HUES64 (cell line): ENCODE measurements around the gene MRGPRD.

Experiments used
- H3K27ac ChIP-seq: 2 replicates; pipeline ENCODE4 v1.7.0; 2013; ENCODE audit warnings: low read depth, low read length, inconsistent platforms
- H3K27me3 ChIP-seq: 2 replicates; pipeline ENCODE4 v1.6.1; 2013; ENCODE audit warnings: mild to moderate bottlenecking, low read length; ENCODE audit not compliant: insufficient read depth
- H3K36me3 ChIP-seq: 2 replicates; pipeline ENCODE4 v1.6.1; 2013; ENCODE audit warnings: mild to moderate bottlenecking, low read length; ENCODE audit not compliant: insufficient read depth
- H3K4me1 ChIP-seq: 2 replicates; pipeline ENCODE4 v1.6.1; 2013; ENCODE audit warnings: mild to moderate bottlenecking, low read length, moderate library complexity; ENCODE audit not compliant: insufficient read depth
- H3K4me3 ChIP-seq: 2 replicates; pipeline ENCODE4 v1.5.1; 2013; ENCODE audit warnings: mild to moderate bottlenecking, low read length, moderate library complexity
- H3K9ac ChIP-seq: 2 replicates; pipeline ENCODE4 v1.6.1; 2013; ENCODE audit warnings: mild to moderate bottlenecking, low read depth, low read length
- H3K9me3 ChIP-seq: 2 replicates; pipeline ENCODE4 v1.6.1; 2013; ENCODE audit warnings: low read depth, low read length; ENCODE audit not compliant: insufficient read depth
- WGBS: fragments of 150-250, 120-280 bp; methylation state at CpG from one replicate; pipeline ENCODE4 v1.1.7; 2013; ENCODE audit warnings: missing lambda C conversion rate; 5-methylcytosine and 5-hydroxymethylcytosine counted together

The MRGPRD gene

GRCh38 chr11:69012092-69013008 lies 31.6 kb upstream of the MRGPRD start:
- no peaks in the 10 kb centered on the region for H3K9me3 ChIP-seq
- H3K4me1 ChIP-seq, result peaks cover 47% of the 10 kb centered on the region
- H3K36me3 ChIP-seq, result no peaks in the 10 kb centered on the region
- H3K27me3 ChIP-seq, result peaks cover 3% of the 10 kb centered on the region; the same call in 1 of the 2 replicates
- peak overlapping the region; percentile 52; the same call in 1 of the 2 replicates for H3K27ac ChIP-seq
- WGBS, result 29% methylated on average over 21 of the region's 21 CpGs
- H3K9ac ChIP-seq, result peak overlapping the region; percentile 36; the same call in 1 of the 2 replicates
- H3K4me3 ChIP-seq, result peak overlapping the region; percentile 56

GRCh38 chr11:69011624-69012091 lies 30.9 kb upstream of the MRGPRD start:
- no peak overlapping the region for H3K9ac ChIP-seq
- H3K36me3 ChIP-seq, result no peaks in the 10 kb centered on the region
- H3K27ac ChIP-seq, result no peak overlapping the region
- H3K4me3 ChIP-seq, result peak overlapping the region; percentile 56; the same call in 1 of the 2 replicates
- H3K9me3 ChIP-seq, result no peaks in the 10 kb centered on the region
- H3K4me1 ChIP-seq, result peaks cover 47% of the 10 kb centered on the region
- WGBS, result 88% methylated on average over 9 of the region's 9 CpGs
- peaks cover 3% of the 10 kb centered on the region; the same call in 1 of the 2 replicates for H3K27me3 ChIP-seq

GRCh38 chr11:69010964-69011623 lies 30.3 kb upstream of the MRGPRD start:
- Histone ChIP-seq H3K27me3 (peaks cover 3% of the 10 kb centered on the region; the same call in 1 of the 2 replicates), H3K4me3 (peak overlapping the region; percentile 47), H3K9me3 (no peaks in the 10 kb centered on the region), H3K9ac (peak overlapping the region; percentile 63), H3K36me3 (no peaks in the 10 kb centered on the region), H3K4me1 (peaks cover 47% of the 10 kb centered on the region), H3K27ac (no peak overlapping the region)
- 10% methylated on average over 43 of the region's 43 CpGs for WGBS

- Histone ChIP-seq H3K27me3 (peaks cover 3% of the 10 kb centered on the region; the same call in 1 of the 2 replicates), H3K4me1 (peaks cover 47% of the 10 kb centered on the region), H3K9me3 (no peaks in the 10 kb centered on the region), H3K36me3 (no peaks in the 10 kb centered on the region), H3K9ac (peak overlapping the region; percentile 63), H3K4me3 (peak overlapping the region; percentile 47), H3K27ac (no peak overlapping the region)
- WGBS, result 68% methylated on average over 9 of the region's 9 CpGs
Measured at GRCh38 chr11:69010361-69010891, 29.6 kb upstream of the MRGPRD start.

GRCh38 chr11:69009441-69010211 lies 28.8 kb upstream of the MRGPRD start:
- Histone ChIP-seq H3K4me3 (no peak overlapping the region), H3K4me1 (peaks cover 44% of the 10 kb centered on the region), H3K9me3 (no peaks in the 10 kb centered on the region), H3K27ac (no peak overlapping the region), H3K27me3 (peaks cover 3% of the 10 kb centered on the region; the same call in 1 of the 2 replicates), H3K9ac (no peak overlapping the region), H3K36me3 (no peaks in the 10 kb centered on the region)
- 86% methylated on average over 16 of the region's 16 CpGs for WGBS

- Histone ChIP-seq H3K9ac (no peak overlapping the region), H3K9me3 (no peaks in the 10 kb centered on the region), H3K36me3 (0 out of 2 replicates have a peak, but pooled peaks cover 4% of the 10 kb centered on the region), H3K27me3 (peaks cover 3% of the 10 kb centered on the region; the same call in 1 of the 2 replicates), H3K4me3 (no peak overlapping the region), H3K27ac (no peak overlapping the region), H3K4me1 (peaks cover 36% of the 10 kb centered on the region)
- 68% methylated on average over 17 of the region's 17 CpGs for WGBS
Measured at GRCh38 chr11:69008737-69009440, 28.1 kb upstream of the MRGPRD start.

- 80% methylated on average over 8 of the region's 8 CpGs for WGBS
- 0 out of 2 replicates have a peak, but pooled peaks cover 4% of the 10 kb centered on the region for H3K36me3 ChIP-seq
Measured at GRCh38 chr11:69007975-69008381, 27.2 kb upstream of the MRGPRD start.

GRCh38 chr11:69006816-69007215 lies 26.0 kb upstream of the MRGPRD start:
- H3K4me1 ChIP-seq, result peaks cover 25% of the 10 kb centered on the region
- no peak overlapping the region for H3K27ac ChIP-seq
- 94% methylated on average over 12 of the region's 12 CpGs for WGBS
- no peaks in the 10 kb centered on the region for H3K9me3 ChIP-seq
- H3K4me3 ChIP-seq, result no peak overlapping the region
- H3K27me3 ChIP-seq, result peaks cover 3% of the 10 kb centered on the region; the same call in 1 of the 2 replicates
- H3K36me3 ChIP-seq, result 0 out of 2 replicates have a peak, but pooled peaks cover 4% of the 10 kb centered on the region
- no peak overlapping the region for H3K9ac ChIP-seq

More at GRCh38 chr11:69007975-69008381, 27.2 kb upstream of the MRGPRD start:
- Histone ChIP-seq H3K9ac (no peak overlapping the region), H3K27me3 (peaks cover 3% of the 10 kb centered on the region; the same call in 1 of the 2 replicates), H3K9me3 (no peaks in the 10 kb centered on the region), H3K4me1 (peaks cover 36% of the 10 kb centered on the region), H3K27ac (no peak overlapping the region), H3K4me3 (no peak overlapping the region)

GRCh38 chr11:69005631-69006368 lies 25.0 kb upstream of the MRGPRD start:
- H3K4me1 ChIP-seq, result peaks cover 21% of the 10 kb centered on the region; the same call in 1 of the 2 replicates
- WGBS, result 96% methylated on average over 48 of the region's 48 CpGs

More at GRCh38 chr11:69005631-69006368, 25.0 kb upstream of the MRGPRD start:
- Histone ChIP-seq H3K27ac (no peak overlapping the region), H3K9ac (no peak overlapping the region), H3K36me3 (0 out of 2 replicates have a peak, but pooled peaks cover 4% of the 10 kb centered on the region), H3K9me3 (no peaks in the 10 kb centered on the region), H3K4me3 (no peak overlapping the region), H3K27me3 (no peaks in the 10 kb centered on the region)
